COLO668 (cell line): Measurements from ENCODE around the gene YWHAH.

Source experiments
- DNase-seq: peaks from one replicate; lab custom pipeline; 2025; ENCODE audit not compliant: unreplicated experiment; lab: John Stamatoyannopoulos, UW

Gene YWHAH

GRCh38 chr22:31947296-31947695 lies 3.0 kb downstream of the YWHAH start:
- DNase-seq: peak; percentile 8

- no peak for DNase-seq
These were observed 3.7 kb downstream of the YWHAH start for GRCh38 chr22:31948002-31948401.

- DNase-seq: no peak
These were observed 5.9 kb downstream of the YWHAH start for GRCh38 chr22:31950226-31950625.

- DNase-seq: no peak
These were observed 7.1 kb downstream of the YWHAH start for GRCh38 chr22:31951194-31952093.

- DNase-seq: no peak
These were observed 7.7 kb downstream of the YWHAH start for GRCh38 chr22:31952094-31952401.

- no peak for DNase-seq
These were observed 8.1 kb downstream of the YWHAH start for GRCh38 chr22:31952472-31952871.

- no peak for DNase-seq
These were observed 8.9 kb downstream of the YWHAH start for GRCh38 chr22:31953261-31953660.

- DNase-seq: no peak
These were observed 10.5 kb downstream of the YWHAH start for GRCh38 chr22:31954535-31955523.

GRCh38 chr22:31956360-31956759 lies 12.0 kb downstream of the YWHAH start:
- DNase-seq: no peak

GRCh38 chr22:31957970-31958594 lies 13.7 kb downstream of the YWHAH start:
- no peak for DNase-seq

- DNase-seq: no peak
These were observed 14.4 kb downstream of the YWHAH start for GRCh38 chr22:31958625-31959239.

- no peak for DNase-seq
These were observed 16.4 kb downstream of the YWHAH start for GRCh38 chr22:31960767-31961166.

- DNase-seq: no peak
These were observed 18.2 kb downstream of the YWHAH start for GRCh38 chr22:31962387-31963125.

GRCh38 chr22:31968022-31968421 lies 23.7 kb downstream of the YWHAH start:
- DNase-seq: no peak

GRCh38 chr22:31969789-31970489 lies 25.6 kb downstream of the YWHAH start:
- DNase-seq: peak; percentile 83

GRCh38 chr22:31970490-31971444 lies 26.4 kb downstream of the YWHAH start:
- peak; percentile 82 for DNase-seq

- DNase-seq: no peak
These were observed 27.8 kb downstream of the YWHAH start for GRCh38 chr22:31972180-31972579.

GRCh38 chr22:31973739-31974138 lies 29.4 kb downstream of the YWHAH start:
- no peak for DNase-seq
